Heart right ventricle (tissue), 16 donors: ENCODE data around the gene LENG8. TPM values are rescaled to one million over a fixed set of nuclear protein-coding genes. Genes with fewer than 3 reads are reported as not detected.

Source experiments
- ATAC-seq, 8 donors: fragments of 200-7000 bp; cut with Tn5 transposase; one replicate each; pipeline ENCODE4 v1.9.1; 2020; ENCODE audit warnings: mild to moderate bottlenecking in 8 of 8, moderate library complexity in 8 of 8, moderate number of reproducible peaks in 1 of 8
- DNase-seq, 2 donors: peaks; one replicate each; pipeline ENCODE4 v3.0.0-alpha.2; 2020
- H3K27ac ChIP-seq, 10 donors: fragments of 200-600 bp; sonication (generic) in 2 of 10; one replicate each; pipeline versions ENCODE4 v1.5.0 to v1.8.0; 2020 to 2022; ENCODE audit warnings: mild to moderate bottlenecking in 3 of 10
- H3K27me3 ChIP-seq, 7 donors: fragments of 200-600 bp; one replicate each; pipeline ENCODE4 v1.8.0; 2021 to 2022; ENCODE audit warnings: mild to moderate bottlenecking in 2 of 7
- H3K36me3 ChIP-seq, 9 donors: fragments of 200-600 bp; sonication (generic) in 1 of 9; one replicate each; pipeline versions ENCODE4 v1.5.0 to v1.8.0; 2020 to 2022; ENCODE audit warnings: mild to moderate bottlenecking in 2 of 9
- H3K4me1 ChIP-seq, 9 donors: fragments of 200-600 bp; sonication (generic) in 1 of 9; one replicate each; pipeline versions ENCODE4 v1.5.0 to v1.8.0; 2020 to 2022; ENCODE audit warnings: mild to moderate bottlenecking in 4 of 9
- H3K4me3 ChIP-seq, 10 donors: fragments of 200-600 bp; sonication (generic) in 2 of 10; one replicate each; pipeline versions ENCODE4 v1.5.0 to v1.8.0; 2020 to 2022; ENCODE audit warnings: mild to moderate bottlenecking in 7 of 10, moderate library complexity in 2 of 10
- H3K9me3 ChIP-seq, 11 donors: fragments of 200-600 bp in 10 of 11; sonication (generic) in 2 of 11; one replicate each; pipeline versions ENCODE4 v1.5.0 to v1.8.0; 2013 to 2022; ENCODE audit warnings: mild to moderate bottlenecking in 2 of 11, control low read depth in 1 of 11, moderate library complexity in 1 of 11
- WGBS, 2 donors: extraction: QIAGEN DNeasy Blood & Tissue Kit; methylation state at CpG; one replicate each; pipeline ENCODE4 v1.1.7; 2013; ENCODE audit warnings: inconsistent platforms in 1 of 2; 5-methylcytosine and 5-hydroxymethylcytosine counted together
- intact Hi-C, 10 donors: fragments of 100-400 bp; cut with DNase I; formaldehyde crosslinking; loops; one replicate each; pipeline versions ENCODE4 v1.11.1 to v1.14.2; 2022
- polyA plus RNA-seq, 2 donors: library from polyadenylated mRNA; stranded (reverse); fragments of 200-250 nt; gene quantifications; one replicate each; pipeline ENCODE4 v1.2.3, GENCODE V29; 2013
- total RNA-seq, 10 donors: library from RNA; stranded (reverse); fragmentation: NEBNext Ultra II Directional in 3 of 10; extraction: Animal tissue kit (Norgen Biotek cat#: 25700) in 3 of 10; gene quantifications; one replicate each; pipeline versions ENCODE4 v1.2.1 to v1.2.4, GENCODE V29; 2021 to 2023
- TF ChIP-seq, protein P1 (sequence below), 9 donors: fragments of 200-600 bp; sonication (generic) in 2 of 9; IDR thresholded peaks; one replicate each; pipeline versions ENCODE4 v1.5.0 to v1.8.0; 2021 to 2022; ENCODE audit warnings: antibody characterized with exemption in 9 of 9, mild to moderate bottlenecking in 5 of 9, moderate library complexity in 1 of 9
- donor health status: Arrhythmogenic right ventricular cardiomyopathy.
- donor health status: ischemic (EF 13 %, LVEDD 7.1; RV severe dilation, severe dysfunction).
- donor health status: healthy with polysubstance abuse.
- donor health status: DM: no; HTN: yes; CAD: no.
- donor health status: DM: no; HTN: no; CAD: no.
- donor health status: ischemic (EF 25% LVEDD 6.9; RV normal size, moderate dysfunction).
- donor health status: ischemic (EF 25% LVEDD 5.7; RV mildly dilated, moderate dysfunction).
- donor health status: healthy.
- donor health status: DM: yes; HTN: yes; CAD: no.
- donor health status: Ischemic cardiomyopathy.
- donor health status: ischemic (EF 35%, LVEDD 5.7; RV mildly dilated, moderate dysfunction).
- donor health status: nonischemic (EF 11% LVEDD 7.7; RV severe dilation, severe dysfunction).
- donor health status: DM: yes; HTN: yes; CAD: no.
- donor health status: PGD.
- donor health status: ischemic (EF 29% LVEDD 5.4; RV normal size, mild dysfunction).
- donor health status: nonischemic (EF 23%, LVEDD 6.1; RV moderate dilation, normal function).

Gene LENG8
- total and polyA plus RNA-seq, 12 donors, result 34.3 to 194 (median 56.8) TPM

- peaks cover 8 to 61% (median 41%) of the 10 kb centered on the region in 9 donors for H3K4me1 ChIP-seq
- peaks cover 0 to 4% (median 0%) of the 10 kb centered on the region in 9 donors for H3K36me3 ChIP-seq
- TF ChIP-seq, protein P1, sequence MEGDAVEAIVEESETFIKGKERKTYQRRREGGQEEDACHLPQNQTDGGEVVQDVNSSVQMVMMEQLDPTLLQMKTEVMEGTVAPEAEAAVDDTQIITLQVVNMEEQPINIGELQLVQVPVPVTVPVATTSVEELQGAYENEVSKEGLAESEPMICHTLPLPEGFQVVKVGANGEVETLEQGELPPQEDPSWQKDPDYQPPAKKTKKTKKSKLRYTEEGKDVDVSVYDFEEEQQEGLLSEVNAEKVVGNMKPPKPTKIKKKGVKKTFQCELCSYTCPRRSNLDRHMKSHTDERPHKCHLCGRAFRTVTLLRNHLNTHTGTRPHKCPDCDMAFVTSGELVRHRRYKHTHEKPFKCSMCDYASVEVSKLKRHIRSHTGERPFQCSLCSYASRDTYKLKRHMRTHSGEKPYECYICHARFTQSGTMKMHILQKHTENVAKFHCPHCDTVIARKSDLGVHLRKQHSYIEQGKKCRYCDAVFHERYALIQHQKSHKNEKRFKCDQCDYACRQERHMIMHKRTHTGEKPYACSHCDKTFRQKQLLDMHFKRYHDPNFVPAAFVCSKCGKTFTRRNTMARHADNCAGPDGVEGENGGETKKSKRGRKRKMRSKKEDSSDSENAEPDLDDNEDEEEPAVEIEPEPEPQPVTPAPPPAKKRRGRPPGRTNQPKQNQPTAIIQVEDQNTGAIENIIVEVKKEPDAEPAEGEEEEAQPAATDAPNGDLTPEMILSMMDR (IDR thresholded peaks at IDR 0.05), result no peak
- DNase-seq (peak in 1 of 2 donors; percentile 3), ATAC-seq (peak in 1 of 8 donors; percentile 23)
- H3K27me3 ChIP-seq, result peaks cover 0 to 45% (median 17%) of the 10 kb centered on the region in 7 donors
- H3K4me3 ChIP-seq, result no peak overlapping the region
- WGBS, 2 donors, result 48 to 53% methylated on average over 23 of the region's 23 CpGs
- H3K9me3 ChIP-seq, result no peaks in the 10 kb centered on the region
- H3K27ac ChIP-seq, result no peak overlapping the region
- intact Hi-C loops, result no loop called here
These were observed 14.7 kb upstream of the LENG8 start for GRCh38 chr19:54434112-54434872.

GRCh38 chr19:54434873-54435214 is 14.2 kb upstream of the LENG8 start:
- no peaks in the 10 kb centered on the region for H3K9me3 ChIP-seq
- DNase-seq (no peak), ATAC-seq (no peak)
- TF ChIP-seq, protein P1 (IDR thresholded peaks at IDR 0.05), result no peak
- 36 to 37% methylated on average over 11 of the region's 11 CpGs for WGBS, 2 donors
- peaks cover 0 to 39% (median 13%) of the 10 kb centered on the region in 7 donors for H3K27me3 ChIP-seq
- peaks cover 0 to 4% (median 0%) of the 10 kb centered on the region in 9 donors for H3K36me3 ChIP-seq
- no peak overlapping the region for H3K4me3 ChIP-seq
- peaks cover 8 to 63% (median 40%) of the 10 kb centered on the region in 9 donors for H3K4me1 ChIP-seq
- intact Hi-C loops, result no loop called here
- H3K27ac ChIP-seq, result no peak overlapping the region

- Histone ChIP-seq H3K4me1 (peaks cover 8 to 56% (median 33%) of the 10 kb centered on the region in 9 donors), H3K4me3 (no peak overlapping the region), H3K36me3 (peaks cover 0 to 11% (median 0%) of the 10 kb centered on the region in 9 donors), H3K9me3 (no peaks in the 10 kb centered on the region), H3K27me3 (peaks cover 0 to 33% (median 7%) of the 10 kb centered on the region in 7 donors), H3K27ac (no peak overlapping the region)
- 27 to 41% methylated on average over 14 to 16 of the region's 16 CpGs for WGBS, 2 donors
- TF ChIP-seq, protein P1 (IDR thresholded peaks at IDR 0.05), result no peak
- DNase-seq, result no peak
- intact Hi-C loops, result no loop called here
- ATAC-seq, result peak in 4 of 8 donors; percentile 4 to 37 (median 6)
These were observed 13.4 kb upstream of the LENG8 start for GRCh38 chr19:54435551-54436016.

DNA sequence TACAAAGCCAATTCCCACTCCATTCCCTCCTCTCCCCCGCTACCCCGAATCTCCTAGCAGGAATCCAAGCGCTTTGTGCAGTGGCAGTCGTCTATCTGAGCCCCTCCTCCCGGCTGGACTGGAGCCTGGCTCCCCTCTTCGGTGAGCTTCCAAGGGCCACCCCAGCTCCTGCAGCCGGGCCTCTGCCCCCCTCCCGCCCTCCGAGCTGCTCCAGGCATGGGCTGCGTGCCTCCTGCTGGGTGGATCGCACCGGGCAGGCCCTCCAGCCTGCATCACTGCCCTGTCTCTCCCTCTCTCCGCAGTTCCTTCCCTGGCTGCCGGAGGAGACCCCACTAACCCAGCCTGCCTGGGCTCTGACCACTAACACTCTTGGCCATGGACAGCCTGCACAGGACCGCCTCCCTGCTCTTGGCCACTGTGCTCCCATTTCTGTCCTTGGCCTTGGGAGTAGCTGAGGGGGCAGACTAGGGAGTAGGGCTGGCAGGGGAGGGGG is 12.9 kb upstream of the LENG8 start:
- peaks cover 0 to 28% (median 4%) of the 10 kb centered on the region in 7 donors for H3K27me3 ChIP-seq
- H3K27ac ChIP-seq, result peak overlapping the region in 1 of 10 donors; percentile 22
- no peak overlapping the region for H3K4me3 ChIP-seq
- no peaks in the 10 kb centered on the region for H3K9me3 ChIP-seq
- intact Hi-C loops, result no loop called here
- TF ChIP-seq, protein P1 (IDR thresholded peaks at IDR 0.05), result peak in 2 of 9 donors; percentile 13
- H3K4me1 ChIP-seq, result peaks cover 7 to 51% (median 28%) of the 10 kb centered on the region in 9 donors
- peak in 1 of 2 donors; percentile 3 for DNase-seq
- peak; percentile 7 to 45 (median 32) for ATAC-seq
- peaks cover 0 to 15% (median 0%) of the 10 kb centered on the region in 9 donors for H3K36me3 ChIP-seq
- 23 to 42% methylated on average over 15 of the region's 15 CpGs for WGBS, 2 donors
